ENCODE data around the gene SRSF4. TPM values are rescaled to one million over a fixed set of nuclear protein-coding genes. Genes with fewer than 3 reads are reported as not detected.

SRSF4 gene
- total RNA-seq, 1 donor from 2014 or later: 109 TPM

DNA sequence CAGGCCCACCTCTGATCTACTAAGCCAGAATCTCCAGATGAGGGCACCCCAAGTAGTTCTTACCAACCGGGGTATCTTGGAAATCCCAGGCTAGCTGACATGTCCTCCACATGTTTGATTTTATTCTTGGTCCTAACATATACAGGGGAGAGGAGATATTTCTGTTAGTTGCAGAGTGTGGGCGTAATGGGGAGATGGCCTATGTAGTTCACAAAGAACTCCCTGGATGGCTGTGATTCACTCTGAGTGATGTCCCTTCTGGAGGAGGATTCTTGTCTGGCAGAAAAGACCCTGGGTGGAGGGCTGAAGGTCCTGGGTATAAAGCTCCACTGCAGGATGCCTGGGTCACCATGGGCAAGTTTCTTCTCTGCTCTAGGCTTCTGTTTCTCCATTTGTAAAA lies 35.9 kb upstream of the SRSF4 start:
- no peak for DNase-seq (ENCODE audit: low read depth, low spot score)
- no peak overlapping the region for H3K4me3 Mint-ChIP-seq
- no peak overlapping the region for H3K27ac Mint-ChIP-seq (ENCODE audit: unreplicated experiment)
- H3K4me1 Mint-ChIP-seq: no peaks in the 10 kb centered on the region
- TF ChIP-seq, protein P1, sequence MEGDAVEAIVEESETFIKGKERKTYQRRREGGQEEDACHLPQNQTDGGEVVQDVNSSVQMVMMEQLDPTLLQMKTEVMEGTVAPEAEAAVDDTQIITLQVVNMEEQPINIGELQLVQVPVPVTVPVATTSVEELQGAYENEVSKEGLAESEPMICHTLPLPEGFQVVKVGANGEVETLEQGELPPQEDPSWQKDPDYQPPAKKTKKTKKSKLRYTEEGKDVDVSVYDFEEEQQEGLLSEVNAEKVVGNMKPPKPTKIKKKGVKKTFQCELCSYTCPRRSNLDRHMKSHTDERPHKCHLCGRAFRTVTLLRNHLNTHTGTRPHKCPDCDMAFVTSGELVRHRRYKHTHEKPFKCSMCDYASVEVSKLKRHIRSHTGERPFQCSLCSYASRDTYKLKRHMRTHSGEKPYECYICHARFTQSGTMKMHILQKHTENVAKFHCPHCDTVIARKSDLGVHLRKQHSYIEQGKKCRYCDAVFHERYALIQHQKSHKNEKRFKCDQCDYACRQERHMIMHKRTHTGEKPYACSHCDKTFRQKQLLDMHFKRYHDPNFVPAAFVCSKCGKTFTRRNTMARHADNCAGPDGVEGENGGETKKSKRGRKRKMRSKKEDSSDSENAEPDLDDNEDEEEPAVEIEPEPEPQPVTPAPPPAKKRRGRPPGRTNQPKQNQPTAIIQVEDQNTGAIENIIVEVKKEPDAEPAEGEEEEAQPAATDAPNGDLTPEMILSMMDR (conservative IDR thresholded peaks at IDR 0.05): no peak
- no peaks in the 10 kb centered on the region for H3K36me3 Mint-ChIP-seq (ENCODE audit: low read depth)
- H3K9me3 Mint-ChIP-seq: no peaks in the 10 kb centered on the region
- H3K27me3 Mint-ChIP-seq (ENCODE audit: low read depth): no peaks in the 10 kb centered on the region

DNA sequence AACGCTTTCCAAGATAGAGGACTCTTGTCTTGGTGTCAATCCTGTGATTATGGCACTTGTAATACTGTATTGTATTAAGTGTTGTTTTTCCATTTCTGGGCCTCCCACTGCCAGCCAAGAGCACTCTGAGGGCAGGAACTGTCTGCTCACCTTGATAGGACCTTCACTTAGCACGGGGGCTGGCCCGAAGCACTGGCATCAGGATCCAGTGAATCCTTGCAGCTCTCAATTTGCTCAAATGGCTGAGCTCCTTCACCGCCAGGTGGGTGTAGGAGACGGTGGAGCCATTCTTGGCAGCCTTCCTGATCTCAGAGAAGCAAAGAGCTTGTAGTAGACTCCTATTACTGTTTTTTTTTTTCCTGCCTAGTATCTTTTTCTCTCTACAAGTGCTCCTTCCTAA lies 31.4 kb upstream of the SRSF4 start:
- TF ChIP-seq, protein P1 (conservative IDR thresholded peaks at IDR 0.05): no peak
- no peaks in the 10 kb centered on the region for H3K27me3 Mint-ChIP-seq (ENCODE audit: low read depth)
- no peaks in the 10 kb centered on the region for H3K9me3 Mint-ChIP-seq
- no peaks in the 10 kb centered on the region for H3K4me1 Mint-ChIP-seq
- H3K4me3 Mint-ChIP-seq: no peak overlapping the region
- no peak for DNase-seq (ENCODE audit: low read depth, low spot score)
- H3K27ac Mint-ChIP-seq (ENCODE audit: unreplicated experiment): no peak overlapping the region
- H3K36me3 Mint-ChIP-seq (ENCODE audit: low read depth): no peaks in the 10 kb centered on the region

DNA sequence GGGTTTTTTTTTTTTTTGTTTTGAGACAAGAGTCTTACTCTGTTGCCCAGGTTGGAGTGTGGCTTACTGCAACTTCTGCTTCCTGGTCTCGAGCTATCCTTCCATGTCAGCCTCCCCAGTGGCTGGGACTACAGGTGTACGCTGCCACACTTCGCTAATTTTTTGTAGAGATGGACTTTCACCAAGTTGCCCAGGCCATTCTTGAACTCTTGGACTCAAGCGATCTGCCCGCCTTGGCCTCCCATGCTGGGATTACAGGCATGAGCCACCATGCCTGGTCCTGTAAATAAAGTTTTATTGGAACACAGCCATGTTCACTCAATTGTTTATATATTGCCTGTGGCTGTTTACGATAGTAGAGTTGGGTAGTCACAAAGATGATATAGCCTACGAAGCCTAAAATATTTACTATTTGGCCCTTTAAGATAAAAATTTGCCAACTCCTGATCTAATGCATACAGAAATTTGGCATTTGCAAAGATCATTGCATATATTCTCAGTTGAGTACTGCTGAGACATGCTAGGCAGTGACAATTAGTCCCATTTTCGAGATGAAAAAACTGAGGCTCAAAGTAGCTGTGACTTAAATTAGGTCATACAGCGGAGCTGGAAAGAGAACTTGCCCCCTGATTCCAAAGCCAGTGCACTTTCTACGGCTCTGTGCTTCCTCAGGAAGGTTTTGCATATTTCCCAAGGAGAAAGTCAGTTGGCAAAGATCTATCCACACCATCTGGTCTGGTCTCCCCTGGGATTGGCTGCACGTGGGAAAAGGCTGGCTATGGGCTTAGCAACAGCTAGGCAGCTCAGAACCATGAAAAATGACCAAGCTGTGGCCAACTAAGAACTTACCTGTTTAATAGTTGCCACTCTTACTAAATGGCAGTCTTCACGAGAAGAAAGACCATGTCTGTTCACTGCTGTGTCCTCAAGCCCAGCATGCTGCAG lies 29.7 kb upstream of the SRSF4 start:
- DNase-seq (ENCODE audit: low read depth, low spot score): no peak
- H3K9me3 Mint-ChIP-seq: no peaks in the 10 kb centered on the region
- H3K36me3 Mint-ChIP-seq (ENCODE audit: low read depth): no peaks in the 10 kb centered on the region
- no peak overlapping the region for H3K4me3 Mint-ChIP-seq
- TF ChIP-seq, protein P1 (conservative IDR thresholded peaks at IDR 0.05): no peak
- no peaks in the 10 kb centered on the region for H3K4me1 Mint-ChIP-seq
- H3K27ac Mint-ChIP-seq (ENCODE audit: unreplicated experiment): no peak overlapping the region
- no peaks in the 10 kb centered on the region for H3K27me3 Mint-ChIP-seq (ENCODE audit: low read depth)

DNA sequence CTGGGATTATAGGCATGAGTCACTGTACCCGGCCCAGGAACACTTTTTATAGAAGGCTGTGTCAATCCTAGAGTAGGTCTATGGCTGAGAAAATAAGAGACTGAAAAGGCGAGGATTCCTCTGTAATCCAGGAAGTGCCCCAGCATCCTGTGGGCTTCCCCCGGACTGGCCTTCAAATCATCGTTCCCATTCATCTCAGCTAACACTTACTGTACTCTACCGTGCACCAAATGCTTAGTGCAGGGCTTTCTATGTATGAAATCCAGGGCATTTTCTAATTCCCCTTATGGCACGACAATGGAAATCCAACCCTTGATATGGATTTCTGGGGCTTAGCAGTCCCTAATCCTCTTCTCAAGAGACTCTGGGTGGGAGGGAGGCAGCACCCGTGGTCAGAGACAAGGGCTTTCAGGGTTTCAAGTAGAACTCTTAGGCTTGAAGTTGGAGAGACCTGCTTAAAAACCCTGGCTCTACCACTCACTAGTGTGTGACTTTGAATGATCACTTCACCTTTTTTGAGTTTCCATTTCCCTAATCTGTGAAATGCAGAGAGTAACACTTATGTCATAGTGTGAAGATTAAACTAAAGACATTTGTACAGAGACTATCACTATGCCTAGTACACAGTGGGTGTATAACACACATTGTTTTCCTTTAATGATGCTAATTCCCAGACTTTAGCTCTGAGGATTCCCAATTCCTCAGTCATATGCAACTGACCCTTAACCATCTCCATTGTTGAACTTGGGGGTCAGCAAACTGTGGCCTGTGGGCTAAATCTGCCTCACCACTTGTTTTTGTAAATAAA lies 28.8 kb upstream of the SRSF4 start:
- no peak overlapping the region for H3K4me3 Mint-ChIP-seq
- no peaks in the 10 kb centered on the region for H3K36me3 Mint-ChIP-seq (ENCODE audit: low read depth)
- H3K4me1 Mint-ChIP-seq: no peaks in the 10 kb centered on the region
- H3K27me3 Mint-ChIP-seq (ENCODE audit: low read depth): no peaks in the 10 kb centered on the region
- no peak for DNase-seq (ENCODE audit: low read depth, low spot score)
- H3K27ac Mint-ChIP-seq (ENCODE audit: unreplicated experiment): no peak overlapping the region
- H3K9me3 Mint-ChIP-seq: no peaks in the 10 kb centered on the region
- TF ChIP-seq, protein P1 (conservative IDR thresholded peaks at IDR 0.05): no peak

DNA sequence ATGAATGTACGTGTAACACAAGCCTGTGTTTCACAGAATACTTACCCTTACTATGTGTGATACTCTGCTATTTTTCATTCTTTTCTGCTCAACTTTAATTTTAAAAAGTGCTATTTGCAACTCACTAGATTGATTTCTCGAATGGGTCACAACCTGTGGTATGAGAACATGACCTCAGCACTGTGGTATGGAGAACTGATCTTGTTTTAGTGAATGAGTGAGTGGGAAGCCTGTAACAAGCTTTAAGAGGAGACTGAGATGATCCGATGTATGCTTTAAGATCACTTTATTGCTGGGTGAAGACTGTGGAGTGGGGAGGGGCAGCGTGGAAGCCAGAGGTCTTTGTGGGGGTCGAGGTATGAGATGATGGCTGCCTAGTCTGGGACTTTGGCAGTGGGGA lies 27.5 kb upstream of the SRSF4 start:
- no peaks in the 10 kb centered on the region for H3K27me3 Mint-ChIP-seq (ENCODE audit: low read depth)
- H3K4me3 Mint-ChIP-seq: no peak overlapping the region
- DNase-seq (ENCODE audit: low read depth, low spot score): no peak
- peak overlapping the region; percentile 36 for H3K27ac Mint-ChIP-seq (ENCODE audit: unreplicated experiment)
- H3K9me3 Mint-ChIP-seq: no peaks in the 10 kb centered on the region
- H3K4me1 Mint-ChIP-seq: no peaks in the 10 kb centered on the region
- TF ChIP-seq, protein P1 (conservative IDR thresholded peaks at IDR 0.05): no peak
- no peaks in the 10 kb centered on the region for H3K36me3 Mint-ChIP-seq (ENCODE audit: low read depth)

Measured in neural crest cell (in vitro differentiated cells).